Bronchial epithelial cell (primary cell): ENCODE data around the gene KLRF2. TPM values are rescaled to one million over a fixed set of nuclear protein-coding genes. Genes with fewer than 3 reads are reported as not detected.

Experiments
- DNase-seq: peaks from one replicate; pipeline ENCODE4 v3.0.0-alpha.2; 2010; ENCODE audit warnings: low read depth
- FAIRE-seq: peaks from 2 replicates; lab custom pipeline; 2011; peaks lifted over from hg19 to GRCh38; lab: Jason Lieb, UNC
- H3K27me3 ChIP-seq: 2 replicates; pipeline ENCODE4 v1.5.1; 2011; ENCODE audit warnings: low read length; ENCODE audit not compliant: control insufficient read depth, insufficient read depth
- H3K36me3 ChIP-seq: 2 replicates; pipeline ENCODE4 v1.5.1; 2011; ENCODE audit warnings: low read length; ENCODE audit not compliant: control insufficient read depth, insufficient read depth
- H3K4me3 ChIP-seq: 2 replicates; pipeline ENCODE4 v1.5.1; 2011; ENCODE audit warnings: mild to moderate bottlenecking, low read depth, low read length, control low read depth
- total RNA-seq: library from RNA; depleted of rRNA; stranded (reverse); fragments of >200 nt; gene quantifications from 2 replicates; pipeline ENCODE4 v1.2.1, GENCODE V29; 2014
- TF ChIP-seq, protein P1 (sequence below): IDR thresholded peaks from 2 replicates; pipeline ENCODE4 v1.5.1; 2011; ENCODE audit warnings: mild to moderate bottlenecking, moderate library complexity, low read length, control low read depth, inconsistent platforms; ENCODE audit not compliant: insufficient read depth, severe bottlenecking

KLRF2 gene
- total RNA-seq, 1 donor from 2014 or later = not detected

DNA sequence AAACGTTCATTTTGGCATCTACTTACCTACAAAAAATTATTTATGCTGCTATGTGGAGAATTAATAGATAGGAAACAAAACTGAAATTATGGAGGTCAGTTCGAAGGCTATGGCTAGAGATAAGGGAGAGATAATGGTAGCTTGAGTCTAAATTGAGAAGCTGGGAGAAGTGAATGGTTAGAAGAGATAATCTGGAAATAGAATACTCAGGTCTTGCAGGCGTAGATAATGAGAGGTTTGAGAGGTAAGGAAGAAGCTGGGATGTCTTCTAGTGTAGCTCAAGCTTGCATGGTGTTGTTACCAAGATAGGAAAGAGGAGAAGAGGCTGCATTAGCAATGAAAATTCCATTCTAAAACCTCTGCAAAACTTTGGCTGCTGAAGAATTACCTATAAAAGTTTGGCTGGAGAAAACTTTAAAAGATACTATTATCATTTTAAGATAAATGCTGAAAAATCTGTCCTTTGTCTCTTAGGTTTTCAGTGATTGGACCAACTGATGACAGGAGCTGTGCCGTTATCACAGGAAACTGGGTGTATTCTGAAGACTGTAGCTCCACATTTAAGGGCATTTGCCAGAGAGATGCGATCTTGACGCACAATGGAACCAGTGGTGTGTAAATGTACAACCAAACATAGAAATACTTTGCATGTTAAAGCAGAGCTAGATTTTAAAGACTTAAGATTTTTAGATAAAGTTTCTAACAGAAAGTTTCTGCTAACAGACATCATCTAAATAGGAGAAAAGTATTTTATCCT lies 14.1 kb downstream of the KLRF2 start:
- DNase-seq (no peak), FAIRE-seq (no peak)
- H3K36me3 ChIP-seq = no peaks in the 10 kb centered on the region
- TF ChIP-seq, protein P1, sequence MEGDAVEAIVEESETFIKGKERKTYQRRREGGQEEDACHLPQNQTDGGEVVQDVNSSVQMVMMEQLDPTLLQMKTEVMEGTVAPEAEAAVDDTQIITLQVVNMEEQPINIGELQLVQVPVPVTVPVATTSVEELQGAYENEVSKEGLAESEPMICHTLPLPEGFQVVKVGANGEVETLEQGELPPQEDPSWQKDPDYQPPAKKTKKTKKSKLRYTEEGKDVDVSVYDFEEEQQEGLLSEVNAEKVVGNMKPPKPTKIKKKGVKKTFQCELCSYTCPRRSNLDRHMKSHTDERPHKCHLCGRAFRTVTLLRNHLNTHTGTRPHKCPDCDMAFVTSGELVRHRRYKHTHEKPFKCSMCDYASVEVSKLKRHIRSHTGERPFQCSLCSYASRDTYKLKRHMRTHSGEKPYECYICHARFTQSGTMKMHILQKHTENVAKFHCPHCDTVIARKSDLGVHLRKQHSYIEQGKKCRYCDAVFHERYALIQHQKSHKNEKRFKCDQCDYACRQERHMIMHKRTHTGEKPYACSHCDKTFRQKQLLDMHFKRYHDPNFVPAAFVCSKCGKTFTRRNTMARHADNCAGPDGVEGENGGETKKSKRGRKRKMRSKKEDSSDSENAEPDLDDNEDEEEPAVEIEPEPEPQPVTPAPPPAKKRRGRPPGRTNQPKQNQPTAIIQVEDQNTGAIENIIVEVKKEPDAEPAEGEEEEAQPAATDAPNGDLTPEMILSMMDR = no peak
- H3K4me3 ChIP-seq = no peak overlapping the region
- no peaks in the 10 kb centered on the region for H3K27me3 ChIP-seq

DNA sequence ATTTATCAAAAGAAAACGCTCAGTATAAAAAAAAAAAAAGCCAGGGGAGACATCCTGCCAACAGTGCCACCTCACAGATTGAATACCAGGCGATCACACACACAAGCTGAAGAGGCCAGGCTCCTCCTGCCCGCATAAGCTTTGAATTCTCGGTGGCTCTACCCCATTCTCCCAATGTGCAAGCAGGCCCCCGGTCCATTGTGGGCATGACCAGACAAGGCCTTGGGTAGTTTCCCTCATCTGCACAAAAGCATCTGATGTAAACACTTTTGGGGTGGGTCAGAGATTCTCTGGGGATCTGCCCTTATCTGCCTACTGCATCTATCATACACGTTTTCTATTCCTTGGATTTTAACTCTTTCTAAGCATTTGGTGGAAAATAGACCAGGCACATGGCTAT lies 16.2 kb downstream of the KLRF2 start:
- peak; percentile 40 for FAIRE-seq
- TF ChIP-seq, protein P1 = no peak
- Histone ChIP-seq H3K36me3 (no peaks in the 10 kb centered on the region), H3K4me3 (no peak overlapping the region), H3K27me3 (no peaks in the 10 kb centered on the region)
- peak; percentile 80 for DNase-seq

DNA sequence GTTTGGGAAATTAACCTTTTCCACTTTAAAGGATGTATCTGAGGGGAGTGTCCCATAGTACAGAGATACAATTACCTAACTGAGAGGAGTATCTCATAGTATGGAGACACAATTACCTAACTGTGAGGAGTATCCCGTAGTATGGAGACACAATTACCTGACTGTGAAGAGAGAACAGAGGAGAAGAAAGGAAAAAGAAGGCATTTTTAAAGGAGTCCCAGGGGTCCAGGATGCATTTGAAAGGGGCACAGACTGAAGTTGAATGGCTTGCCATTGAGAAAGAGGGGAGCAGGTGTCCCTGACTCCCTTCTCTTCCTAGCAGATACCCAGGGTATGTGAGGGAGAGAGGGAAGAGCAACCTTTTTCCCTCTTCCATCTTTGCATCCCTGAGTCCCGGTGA lies 17.9 kb downstream of the KLRF2 start:
- H3K36me3 ChIP-seq = no peaks in the 10 kb centered on the region
- no peaks in the 10 kb centered on the region for H3K27me3 ChIP-seq
- FAIRE-seq (no peak), DNase-seq (no peak)
- H3K4me3 ChIP-seq = no peak overlapping the region
- TF ChIP-seq, protein P1 = no peak

DNA sequence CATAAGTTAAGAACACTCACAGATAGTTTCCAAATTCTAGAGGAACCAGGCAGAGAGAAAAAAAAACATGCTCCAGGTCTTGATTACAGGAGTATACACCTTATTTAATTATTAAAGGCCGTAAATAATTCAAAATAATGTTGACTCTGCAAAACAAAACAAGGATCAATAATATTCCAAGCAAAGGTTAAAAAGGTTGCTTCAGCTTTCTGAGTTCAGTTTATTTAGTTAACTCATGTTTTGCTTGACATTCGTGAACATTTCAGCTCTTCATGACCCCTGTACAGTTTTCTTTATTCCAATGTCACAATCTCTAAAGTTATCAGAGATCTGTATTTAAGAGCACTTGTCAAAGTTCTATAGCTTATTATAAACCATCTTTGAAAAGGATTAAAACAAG lies 19.6 kb downstream of the KLRF2 start:
- no peaks in the 10 kb centered on the region for H3K36me3 ChIP-seq
- no peaks in the 10 kb centered on the region for H3K27me3 ChIP-seq
- H3K4me3 ChIP-seq = no peak overlapping the region
- no peak for FAIRE-seq
- DNase-seq = no peak
- TF ChIP-seq, protein P1 = no peak

DNA sequence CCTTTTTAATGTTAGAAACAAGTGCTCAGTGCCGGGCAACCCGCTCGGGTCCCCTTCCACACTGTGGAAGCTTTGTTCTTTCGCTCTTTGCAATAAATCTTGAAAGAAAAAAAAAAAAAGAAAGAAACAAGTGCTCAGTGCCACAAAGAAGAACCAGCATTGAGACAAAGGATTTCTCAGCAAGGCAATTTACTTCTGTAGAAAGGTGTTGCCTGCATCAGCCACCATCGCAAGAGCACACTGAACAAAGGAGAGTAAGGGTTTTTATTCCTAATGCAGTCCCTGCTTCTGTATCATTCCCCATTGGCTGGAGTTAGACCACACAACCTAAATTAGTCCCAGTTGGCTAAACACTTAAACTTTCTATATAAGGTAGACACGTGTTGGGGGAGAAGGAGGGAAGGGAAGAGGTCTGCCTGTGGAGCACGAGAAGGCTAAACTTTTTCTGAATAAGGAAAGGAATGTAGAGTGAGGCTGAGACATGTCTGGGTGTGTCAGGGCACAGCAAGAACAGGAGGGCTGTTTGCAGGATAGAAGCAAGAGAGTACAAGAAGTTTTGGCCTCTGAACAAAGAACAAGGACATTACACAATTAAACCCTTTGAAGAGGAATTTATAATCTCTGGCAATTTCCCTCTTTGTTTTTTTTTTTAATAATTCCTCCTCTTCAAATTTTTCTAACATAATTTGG lies 21.4 kb downstream of the KLRF2 start:
- no peak for FAIRE-seq

More for the DNA sequence above, 21.4 kb downstream of the KLRF2 start:
- H3K36me3 ChIP-seq = no peaks in the 10 kb centered on the region
- peak; percentile 64 for DNase-seq
- H3K27me3 ChIP-seq = no peaks in the 10 kb centered on the region
- TF ChIP-seq, protein P1 = no peak
- no peak overlapping the region for H3K4me3 ChIP-seq
